Suprapubic skin (tissue), 4 donors: ENCODE results near the gene SLC25A43. TPM values are rescaled to one million over a fixed set of nuclear protein-coding genes. Genes with fewer than 3 reads are reported as not detected.

Experiments
- DNase-seq, 2 donors: peaks; one replicate each; pipeline ENCODE4 v3.0.0-alpha.2; 2019; ENCODE audit warnings: low spot score in 2 of 2
- H3K27ac ChIP-seq: fragments of 200-600 bp; sonication (generic); one replicate; pipeline ENCODE4 v1.5.1; 2019
- H3K27me3 ChIP-seq: fragments of 200-600 bp; sonication (generic); one replicate; pipeline ENCODE4 v1.5.1; 2019
- H3K36me3 ChIP-seq: fragments of 200-600 bp; sonication (generic); one replicate; pipeline ENCODE4 v1.5.1; 2019
- H3K4me1 ChIP-seq: fragments of 200-600 bp; sonication (generic); one replicate; pipeline ENCODE4 v1.5.1; 2019
- H3K4me3 ChIP-seq: fragments of 200-600 bp; sonication (generic); one replicate; pipeline ENCODE4 v1.5.1; 2019; ENCODE audit warnings: mild to moderate bottlenecking
- H3K9me3 ChIP-seq: fragments of 200-600 bp; sonication (generic); one replicate; pipeline ENCODE4 v1.5.1; 2019
- EP300 ChIP-seq: sonication (generic); formaldehyde crosslinking; IDR thresholded peaks from one replicate; pipeline ENCODE4 v1.6.1; 2017; ENCODE audit warnings: antibody characterized with exemption
- POLR2A ChIP-seq, 2 donors: fragments of 450-650 bp; IDR thresholded peaks; one replicate each; pipeline ENCODE4 v1.6.1; 2017; ENCODE audit warnings: antibody characterized with exemption in 2 of 2, mild to moderate bottlenecking in 2 of 2, moderate library complexity in 2 of 2
- POLR2AphosphoS5 ChIP-seq, 3 donors: sonication (generic); formaldehyde crosslinking; IDR thresholded peaks; one replicate each; pipeline ENCODE4 v1.6.1; 2017; ENCODE audit warnings: antibody characterized with exemption in 3 of 3
- whole genome bisulfite sequencing: methylation state at CpG from one replicate; pipeline ENCODE4 v1.1.5; 2018; 5-methylcytosine and 5-hydroxymethylcytosine counted together
- total RNA-seq, 4 donors: library from RNA; depleted of rRNA; stranded (reverse); fragments of >200 nt; gene quantifications; one replicate each; pipeline ENCODE4 v1.1.0, GENCODE V29; 2016
- TF ChIP-seq, protein P1 (sequence below), 2 donors: fragments of 200-600 bp in 1 of 2; fragments of 450-650 bp in 1 of 2; sonication (generic) in 1 of 2; IDR thresholded peaks; one replicate each; pipeline ENCODE4 v1.5.1; 2016 to 2019; ENCODE audit warnings: antibody characterized with exemption in 2 of 2, mild to moderate bottlenecking in 1 of 2, moderate library complexity in 1 of 2

Gene SLC25A43
- total RNA-seq, 4 donors from 2014 or later, result 17.9 to 33.0 (median 29.9) TPM

DNA sequence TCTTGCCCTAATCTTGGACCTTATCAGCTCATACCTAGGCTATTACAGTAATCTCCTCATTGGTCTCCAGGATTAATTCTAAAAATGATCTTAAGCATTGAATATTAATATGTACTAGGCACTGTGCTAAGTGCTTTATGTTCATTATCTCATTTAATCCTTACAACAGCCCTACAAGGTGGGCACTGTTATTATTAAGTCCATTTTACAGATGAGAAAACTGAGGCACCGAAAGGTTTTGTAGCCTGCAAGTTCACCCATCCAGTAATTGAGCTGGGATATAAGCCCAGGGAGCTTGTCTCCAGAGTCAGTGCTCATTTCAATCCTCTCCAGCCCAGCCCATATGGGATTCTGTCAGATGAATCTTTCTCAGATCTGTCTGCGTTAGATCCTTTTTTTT lies 20.8 kb downstream of the SLC25A43 start:
- no peak for DNase-seq

DNA sequence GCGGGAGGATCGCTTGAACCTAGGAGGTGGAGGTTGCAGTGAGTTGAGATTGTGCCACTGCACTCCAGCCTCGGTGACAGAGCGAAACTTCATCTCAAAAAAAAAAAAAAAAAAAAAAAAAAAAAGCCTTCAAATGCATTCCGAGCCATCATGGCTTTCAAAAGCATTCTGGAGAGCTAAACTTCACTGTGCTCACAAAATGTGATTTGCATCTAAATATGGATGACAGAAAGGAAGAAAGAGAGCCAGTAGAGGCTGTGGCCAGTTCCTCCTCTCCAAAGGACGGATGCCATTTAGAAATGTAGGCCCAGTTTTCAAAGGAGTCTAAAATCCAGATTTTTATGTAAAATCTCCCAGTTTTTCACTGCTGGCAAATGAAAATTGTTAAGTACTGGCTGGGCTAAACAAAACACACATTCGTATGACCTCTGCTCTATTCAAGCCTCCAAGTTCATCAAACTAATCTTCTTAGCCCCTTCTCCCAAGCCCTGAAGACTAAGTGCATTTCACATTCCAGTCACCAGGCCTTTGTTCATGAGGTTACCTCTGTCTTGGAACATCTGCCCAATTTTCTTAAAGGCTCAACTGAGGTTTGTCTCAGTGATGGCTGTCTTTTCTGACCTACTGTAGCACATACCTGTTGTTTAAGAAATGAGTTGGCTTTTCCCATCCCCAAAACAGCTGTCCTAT lies 22.0 kb downstream of the SLC25A43 start:
- Histone ChIP-seq H3K4me3 (no peak overlapping the region), H3K9me3 (no peaks in the 10 kb centered on the region), H3K27me3 (no peaks in the 10 kb centered on the region), H3K36me3 (no peaks in the 10 kb centered on the region), H3K4me1 (no peaks in the 10 kb centered on the region), H3K27ac (no peak overlapping the region)
- DNase-seq, result no peak
- 75% methylated on average over 7 of the region's 7 CpGs for WGBS
- no peak for TF ChIP-seq POLR2A (IDR thresholded peaks at IDR 0.05)
- no peak for TF ChIP-seq EP300
- TF ChIP-seq, protein P1, sequence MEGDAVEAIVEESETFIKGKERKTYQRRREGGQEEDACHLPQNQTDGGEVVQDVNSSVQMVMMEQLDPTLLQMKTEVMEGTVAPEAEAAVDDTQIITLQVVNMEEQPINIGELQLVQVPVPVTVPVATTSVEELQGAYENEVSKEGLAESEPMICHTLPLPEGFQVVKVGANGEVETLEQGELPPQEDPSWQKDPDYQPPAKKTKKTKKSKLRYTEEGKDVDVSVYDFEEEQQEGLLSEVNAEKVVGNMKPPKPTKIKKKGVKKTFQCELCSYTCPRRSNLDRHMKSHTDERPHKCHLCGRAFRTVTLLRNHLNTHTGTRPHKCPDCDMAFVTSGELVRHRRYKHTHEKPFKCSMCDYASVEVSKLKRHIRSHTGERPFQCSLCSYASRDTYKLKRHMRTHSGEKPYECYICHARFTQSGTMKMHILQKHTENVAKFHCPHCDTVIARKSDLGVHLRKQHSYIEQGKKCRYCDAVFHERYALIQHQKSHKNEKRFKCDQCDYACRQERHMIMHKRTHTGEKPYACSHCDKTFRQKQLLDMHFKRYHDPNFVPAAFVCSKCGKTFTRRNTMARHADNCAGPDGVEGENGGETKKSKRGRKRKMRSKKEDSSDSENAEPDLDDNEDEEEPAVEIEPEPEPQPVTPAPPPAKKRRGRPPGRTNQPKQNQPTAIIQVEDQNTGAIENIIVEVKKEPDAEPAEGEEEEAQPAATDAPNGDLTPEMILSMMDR (IDR thresholded peaks at IDR 0.05), result no peak
- TF ChIP-seq POLR2AphosphoS5 (IDR thresholded peaks at IDR 0.05), result no peak

More for the DNA sequence above, 20.8 kb downstream of the SLC25A43 start:
- TF ChIP-seq EP300 (no peak), POLR2AphosphoS5 (IDR thresholded peaks at IDR 0.05) (no peak), POLR2A (IDR thresholded peaks at IDR 0.05) (no peak)
- TF ChIP-seq, protein P1 (IDR thresholded peaks at IDR 0.05), result no peak
- H3K4me1 ChIP-seq, result no peaks in the 10 kb centered on the region
- H3K4me3 ChIP-seq, result no peak overlapping the region
- H3K27ac ChIP-seq, result no peak overlapping the region
- H3K9me3 ChIP-seq, result no peaks in the 10 kb centered on the region
- WGBS, result 83% methylated on average over 2 of the region's 2 CpGs
- no peaks in the 10 kb centered on the region for H3K36me3 ChIP-seq
- H3K27me3 ChIP-seq, result no peaks in the 10 kb centered on the region

DNA sequence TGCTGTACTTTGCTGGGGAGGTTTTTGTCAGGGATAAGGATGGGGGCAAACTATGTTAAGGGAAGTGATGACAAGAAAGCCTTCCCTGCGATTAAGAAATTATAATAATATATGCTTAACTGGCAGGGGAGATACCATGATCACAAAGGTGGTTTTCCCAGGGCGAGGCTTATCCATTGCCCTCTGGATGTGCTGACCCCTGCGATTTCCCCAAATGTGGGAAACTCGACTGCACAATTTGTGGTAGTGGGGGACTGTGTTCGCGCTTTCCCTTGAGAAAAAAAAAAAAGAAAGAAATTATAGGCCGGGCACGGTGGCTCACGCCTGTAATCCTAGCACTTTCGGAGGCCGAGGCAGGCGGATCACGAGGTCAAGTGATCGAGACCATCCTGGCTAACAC lies 24.5 kb downstream of the SLC25A43 start:
- no peak for TF ChIP-seq POLR2A (IDR thresholded peaks at IDR 0.05)
- TF ChIP-seq, protein P1 (IDR thresholded peaks at IDR 0.05), result no peak
- no peak for TF ChIP-seq POLR2AphosphoS5 (IDR thresholded peaks at IDR 0.05)
- TF ChIP-seq EP300, result no peak
- H3K36me3 ChIP-seq, result no peaks in the 10 kb centered on the region
- no peaks in the 10 kb centered on the region for H3K9me3 ChIP-seq
- peaks cover 3% of the 10 kb centered on the region for H3K4me1 ChIP-seq
- no peaks in the 10 kb centered on the region for H3K27me3 ChIP-seq
- WGBS, result 92% methylated on average over 14 of the region's 14 CpGs
- no peak for DNase-seq
- H3K4me3 ChIP-seq, result no peak overlapping the region
- no peak overlapping the region for H3K27ac ChIP-seq

DNA sequence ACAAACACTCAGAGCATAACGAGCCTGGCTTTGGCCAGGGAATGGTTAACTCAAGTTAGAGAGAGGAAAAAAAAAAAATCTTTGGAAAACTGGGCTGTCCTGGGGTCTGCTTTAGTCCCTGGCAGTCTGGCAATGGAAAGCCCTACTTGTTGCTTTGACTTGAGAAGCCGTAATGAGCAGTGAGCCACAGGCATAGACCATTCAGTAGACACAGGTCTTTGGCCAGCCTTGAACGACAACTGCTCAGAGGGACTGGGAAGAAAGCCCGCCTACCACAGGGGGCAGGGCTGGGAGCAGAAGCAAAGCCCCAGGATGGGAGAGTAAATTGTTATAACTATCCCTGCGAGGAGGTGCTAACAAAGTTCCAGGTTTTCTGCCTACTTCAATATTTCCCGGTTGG lies 25.9 kb downstream of the SLC25A43 start:
- no peaks in the 10 kb centered on the region for H3K36me3 ChIP-seq
- no peak for DNase-seq
- H3K4me1 ChIP-seq, result peaks cover 3% of the 10 kb centered on the region
- no peak overlapping the region for H3K27ac ChIP-seq
- H3K27me3 ChIP-seq, result no peaks in the 10 kb centered on the region
- H3K9me3 ChIP-seq, result no peaks in the 10 kb centered on the region
- no peak overlapping the region for H3K4me3 ChIP-seq
- 75% methylated on average over 6 of the region's 6 CpGs for WGBS
- TF ChIP-seq POLR2A (IDR thresholded peaks at IDR 0.05) (no peak), EP300 (no peak), POLR2AphosphoS5 (IDR thresholded peaks at IDR 0.05) (no peak)
- TF ChIP-seq, protein P1 (IDR thresholded peaks at IDR 0.05), result no peak

DNA sequence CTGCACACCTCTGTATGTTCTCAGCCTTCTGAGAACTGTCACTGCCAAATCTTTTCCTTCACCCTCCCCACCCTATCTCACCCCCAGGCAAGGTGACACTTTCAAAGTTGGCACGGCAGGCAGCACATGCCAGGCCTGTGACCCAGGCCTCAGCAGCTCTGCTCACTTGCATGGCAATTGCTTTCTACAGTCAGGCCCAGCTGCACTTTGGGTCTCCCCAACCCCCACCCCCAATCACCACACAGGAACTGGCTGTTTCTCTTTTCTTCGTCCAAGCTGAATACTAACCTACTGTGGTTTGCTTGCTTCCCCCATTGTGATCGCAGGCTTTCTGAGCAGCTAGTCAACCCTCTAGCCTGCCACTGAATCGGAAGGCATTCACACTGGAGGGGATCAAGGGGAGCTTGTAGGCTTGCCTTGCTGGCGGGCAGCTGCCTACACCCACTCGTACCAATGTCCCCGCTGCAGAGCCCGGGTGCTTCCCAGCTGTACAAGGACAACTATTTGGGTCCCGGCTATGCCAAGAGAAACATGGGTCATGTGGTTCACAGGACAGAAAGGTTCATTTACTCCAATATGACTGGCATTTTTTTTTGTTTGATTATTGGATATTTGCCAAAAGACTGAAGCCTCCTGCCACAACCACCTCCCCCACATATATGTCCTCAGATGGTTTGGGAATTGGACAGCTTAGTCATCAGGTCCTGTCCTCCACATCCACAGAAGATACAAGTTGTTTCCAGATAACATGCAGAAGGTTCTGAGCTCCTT lies 28.1 kb downstream of the SLC25A43 start:
- 68% methylated on average over 9 of the region's 9 CpGs for WGBS
- no peak for TF ChIP-seq POLR2AphosphoS5 (IDR thresholded peaks at IDR 0.05)
- TF ChIP-seq, protein P1 (IDR thresholded peaks at IDR 0.05), result no peak
- TF ChIP-seq POLR2A (IDR thresholded peaks at IDR 0.05), result no peak
- no peak for TF ChIP-seq EP300
- Histone ChIP-seq H3K36me3 (no peaks in the 10 kb centered on the region), H3K4me3 (no peak overlapping the region), H3K4me1 (peaks cover 3% of the 10 kb centered on the region), H3K27ac (no peak overlapping the region), H3K27me3 (no peaks in the 10 kb centered on the region), H3K9me3 (no peaks in the 10 kb centered on the region)
- DNase-seq, result no peak
